NB4 (cell line): ENCODE measurements around the gene FANCC.

Source experiments
- DNase-seq: peaks from one replicate; pipeline ENCODE4 v3.0.0; 2010; ENCODE audit warnings: low read depth
- H3K4me3 ChIP-seq: one replicate; pipeline ENCODE4 v1.5.1; 2011; ENCODE audit warnings: mild to moderate bottlenecking, low read depth, low read length, moderate library complexity
- CTCF ChIP-seq: IDR thresholded peaks from one replicate; pipeline ENCODE4 v1.5.1; 2012; ENCODE audit warnings: low read depth, low read length
- MAX ChIP-seq: IDR thresholded peaks from 2 replicates; pipeline ENCODE4 v1.6.1; 2011; ENCODE audit warnings: low read depth, low read length
- MYC ChIP-seq: IDR thresholded peaks from 2 replicates; pipeline ENCODE4 v1.6.1; 2011; ENCODE audit warnings: low read depth, low read length
- POLR2A ChIP-seq: IDR thresholded peaks from 2 replicates; pipeline ENCODE4 v1.6.1; 2011; ENCODE audit warnings: mild to moderate bottlenecking; ENCODE audit not compliant: insufficient read length; ENCODE audit errors: extremely low read depth

FANCC gene

GRCh38 chr9:95317893-95318211 is 343 bp upstream of the FANCC start:
- no peak for DNase-seq

DNA sequence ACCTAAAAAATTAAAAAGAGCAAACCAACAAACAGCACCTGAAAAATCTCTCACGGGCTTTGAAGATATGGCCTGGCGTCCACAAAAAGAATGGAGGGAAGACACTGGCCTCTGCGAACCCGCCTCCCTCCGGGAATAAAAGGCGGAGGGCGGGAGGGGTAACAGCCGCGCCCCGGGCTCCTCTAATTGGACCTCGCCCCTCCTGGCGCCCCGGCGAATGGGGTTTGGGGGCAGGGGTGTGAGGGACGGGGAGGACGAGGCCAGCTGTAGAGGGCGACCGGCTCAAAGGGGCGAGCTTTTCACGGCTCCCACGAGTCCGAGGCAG is 753 bp downstream of the FANCC start:
- H3K4me3 ChIP-seq: peak overlapping the region; percentile 64
- peak; percentile 85 for DNase-seq
- TF ChIP-seq MAX (no peak), POLR2A (no peak), CTCF (no peak), MYC (no peak)

More at GRCh38 chr9:95317893-95318211, 343 bp upstream of the FANCC start:
- TF ChIP-seq CTCF: no peak
- TF ChIP-seq POLR2A: no peak
- TF ChIP-seq MAX: no peak
- TF ChIP-seq MYC: no peak
- H3K4me3 ChIP-seq: peak overlapping the region; percentile 74

DNA sequence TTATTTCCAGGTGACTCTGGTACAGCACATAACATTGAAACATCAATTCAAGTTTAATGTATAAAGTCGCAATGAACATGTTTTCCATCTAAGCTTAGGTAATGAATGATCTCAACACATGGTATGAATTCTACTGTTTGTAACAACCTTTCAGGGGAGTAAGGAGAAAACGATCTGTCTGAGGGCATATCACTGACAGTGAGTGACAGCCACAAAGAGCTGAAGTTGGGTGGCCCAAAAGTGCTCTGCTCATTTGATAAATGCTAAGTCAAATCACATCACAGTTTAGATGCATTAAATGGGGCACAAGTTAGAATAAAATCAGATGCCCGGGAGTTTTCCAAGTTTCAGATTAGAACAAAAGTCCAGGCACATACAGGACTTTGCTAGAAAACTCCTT is 1.2 kb downstream of the FANCC start:
- DNase-seq: peak; percentile 12
- no peak for TF ChIP-seq MAX
- TF ChIP-seq MYC: no peak
- no peak for TF ChIP-seq POLR2A
- TF ChIP-seq CTCF: no peak
- peak overlapping the region; percentile 64 for H3K4me3 ChIP-seq

- H3K4me3 ChIP-seq: no peak overlapping the region
- peak; percentile 8 for DNase-seq
- TF ChIP-seq MAX (no peak), CTCF (no peak), POLR2A (no peak), MYC (no peak)
Observed at GRCh38 chr9:95315108-95315746, 2.3 kb downstream of the FANCC start.

DNA sequence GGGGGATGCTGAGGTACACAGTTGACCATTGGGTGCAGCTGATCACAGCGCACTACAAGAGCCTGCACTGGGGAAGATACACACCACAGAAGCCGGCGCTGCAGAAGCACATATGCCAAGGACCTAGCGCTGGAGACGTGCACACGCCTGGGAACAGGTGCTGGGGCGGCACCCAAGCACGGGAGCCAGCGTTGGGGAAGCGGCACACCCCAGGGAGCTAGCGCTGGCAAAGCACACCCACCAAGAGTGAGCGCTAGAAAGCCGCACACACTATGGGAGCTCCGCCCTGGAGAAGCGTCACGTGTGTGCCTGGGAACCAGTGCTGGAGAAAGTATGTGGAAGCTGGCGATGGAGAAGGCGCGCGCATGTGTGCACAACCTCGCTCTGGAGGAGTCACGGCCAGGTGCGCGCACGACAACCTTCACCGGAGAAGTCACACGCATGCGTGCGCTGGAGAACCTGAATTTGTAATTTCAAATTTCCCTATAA is 4.5 kb downstream of the FANCC start:
- TF ChIP-seq MYC: no peak
- no peak for TF ChIP-seq CTCF
- no peak for TF ChIP-seq POLR2A
- no peak for TF ChIP-seq MAX
- no peak overlapping the region for H3K4me3 ChIP-seq
- peak; percentile 38 for DNase-seq
